Measurements from ENCODE around the gene FIGN.

FIGN gene

GRCh38 chr2:163708265-163708664 is 27.5 kb downstream of the FIGN start:
- no peak for DNase-seq (ENCODE audit: low read depth)

DNA sequence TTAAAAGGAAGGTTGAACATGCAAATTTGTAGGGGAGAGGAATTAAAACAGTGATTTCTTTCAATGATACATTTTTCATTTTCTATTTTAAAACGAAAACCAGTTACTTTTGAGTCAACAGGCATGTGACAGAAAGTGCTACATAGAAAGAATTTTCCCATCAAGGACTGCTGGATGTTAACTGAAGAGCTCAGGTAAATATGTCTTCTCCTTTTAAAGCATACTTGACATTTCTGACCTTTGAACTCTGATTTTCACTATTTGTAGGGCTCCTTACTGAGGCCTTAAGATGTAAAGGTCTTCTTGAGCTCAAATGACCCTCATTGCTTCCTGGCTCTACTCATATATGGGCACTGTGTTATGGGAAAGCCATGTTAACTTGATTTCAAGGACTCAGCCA is 32.4 kb downstream of the FIGN start:
- DNase-seq (ENCODE audit: low read depth): no peak

DNA sequence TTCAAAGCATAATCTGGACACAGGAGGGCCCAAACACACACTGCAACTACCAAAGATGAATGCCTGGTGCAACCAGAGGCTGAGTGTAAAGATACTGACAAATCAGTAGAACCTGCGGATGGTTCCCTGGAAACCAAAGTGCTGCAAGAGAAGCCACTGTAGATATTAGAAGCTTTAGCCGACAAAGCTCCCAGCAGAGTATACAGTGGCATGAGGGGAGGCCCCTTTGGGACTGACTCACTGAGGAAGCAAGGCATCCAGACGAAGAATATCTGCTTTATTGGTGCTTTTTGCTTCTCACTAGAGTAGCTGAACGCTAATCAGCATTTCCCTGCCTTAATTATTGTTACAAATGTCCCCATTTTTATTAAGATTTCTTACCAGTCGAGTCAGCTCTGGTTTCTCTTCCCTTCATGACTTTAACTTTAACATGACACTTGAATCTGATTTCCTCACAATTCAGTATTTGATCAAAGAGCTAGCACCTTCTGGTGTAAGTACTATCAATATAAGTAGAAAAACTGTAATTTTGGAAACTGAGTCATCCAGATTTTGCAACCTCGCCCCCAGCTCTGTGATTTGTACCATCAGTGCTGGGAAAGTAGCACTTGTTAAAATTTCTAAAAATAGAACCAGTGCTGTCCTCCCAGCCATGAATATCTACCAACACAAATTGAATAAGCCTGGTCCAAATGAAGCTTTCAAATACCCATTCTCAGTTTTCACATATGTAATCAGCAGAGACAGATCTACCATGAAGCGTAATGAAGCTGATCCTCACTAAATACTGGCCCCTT is 34.2 kb downstream of the FIGN start:
- DNase-seq (ENCODE audit: low read depth): no peak

DNA sequence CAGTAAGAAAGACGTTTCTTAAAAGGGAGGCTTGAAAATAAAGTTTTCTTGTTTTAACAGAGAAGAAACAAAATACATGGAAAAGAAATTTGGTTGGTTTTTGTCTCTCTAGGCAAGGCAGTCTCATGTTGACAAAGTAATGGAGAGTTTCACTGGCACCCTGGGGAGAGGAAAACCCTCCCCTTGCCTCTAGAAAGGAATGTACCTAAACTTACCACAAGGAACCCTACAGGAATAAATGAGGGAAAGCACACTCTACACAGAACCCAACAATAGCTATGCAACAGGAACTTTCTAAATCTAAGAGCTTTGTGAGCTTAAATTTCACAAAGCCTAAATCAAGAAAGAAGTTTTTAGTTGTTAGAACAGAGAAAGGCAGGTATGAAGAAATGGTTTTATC is 37.0 kb downstream of the FIGN start:
- DNase-seq (ENCODE audit: low read depth): no peak

DNA sequence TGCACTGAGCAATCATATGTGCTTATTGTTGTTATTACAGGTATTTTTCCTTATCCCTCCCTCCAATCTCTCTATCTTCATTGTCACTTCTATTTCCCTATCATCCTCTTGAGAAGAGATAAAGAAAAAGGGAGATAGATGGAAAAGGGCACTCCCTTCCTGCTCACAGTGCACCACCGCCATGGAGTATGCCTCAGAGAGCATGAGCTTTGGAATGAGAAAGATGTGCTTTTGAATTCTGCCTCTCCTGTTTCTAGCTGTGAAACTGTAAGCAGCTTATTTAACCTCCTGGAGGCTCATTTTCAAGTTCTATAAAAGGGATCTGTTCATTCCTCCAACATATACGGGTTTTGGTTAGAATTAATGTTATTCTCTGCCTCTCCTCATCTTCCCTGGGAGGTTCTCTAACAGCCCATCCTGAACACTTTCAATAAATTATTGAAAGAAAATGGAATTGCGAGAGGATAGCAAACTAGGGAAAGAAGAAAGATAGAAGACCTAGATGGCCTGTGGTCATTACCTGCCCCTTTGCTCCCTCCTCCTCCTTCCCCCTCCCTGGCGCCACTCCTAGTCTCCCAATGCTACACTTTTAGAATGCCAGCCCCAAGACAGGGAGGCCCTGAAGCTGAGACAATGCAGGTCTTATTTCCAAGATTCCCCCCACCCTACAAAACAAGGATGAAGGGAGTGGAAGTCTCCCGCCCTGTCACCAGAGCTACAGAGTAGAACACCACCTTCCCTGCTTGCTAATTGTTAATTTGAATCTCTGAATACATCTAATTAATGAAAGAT is 37.8 kb downstream of the FIGN start:
- DNase-seq (ENCODE audit: low read depth): no peak

DNA sequence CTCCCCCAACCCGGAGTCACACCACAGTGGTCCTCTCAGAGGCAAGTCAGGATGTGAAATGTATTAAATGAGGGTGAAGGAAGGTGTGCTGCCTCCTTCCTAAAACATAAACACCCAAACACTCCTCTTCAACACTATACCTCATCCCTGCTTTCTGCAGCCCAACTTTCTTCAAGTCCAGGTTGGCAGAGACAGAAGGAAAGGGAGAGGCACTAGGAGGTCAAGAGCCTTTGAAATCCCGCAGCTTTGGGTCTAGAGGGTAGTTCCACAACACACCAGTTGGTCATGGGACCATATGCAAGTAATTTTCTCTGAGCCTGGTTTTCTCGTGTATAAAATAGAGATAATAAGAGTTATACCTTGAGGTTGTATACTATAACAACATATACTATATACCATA is 38.4 kb downstream of the FIGN start:
- no peak for DNase-seq (ENCODE audit: low read depth)

GRCh38 chr2:163693484-163693883 is 42.3 kb downstream of the FIGN start:
- no peak for DNase-seq (ENCODE audit: low read depth)

GRCh38 chr2:163692611-163693482 is 43.0 kb downstream of the FIGN start:
- DNase-seq (ENCODE audit: low read depth): no peak

- no peak for DNase-seq (ENCODE audit: low read depth)
Observed at GRCh38 chr2:163692081-163692480, 43.7 kb downstream of the FIGN start.

GRCh38 chr2:163690896-163691295 is 44.9 kb downstream of the FIGN start:
- no peak for DNase-seq (ENCODE audit: low read depth)

GRCh38 chr2:163687217-163687616 is 48.6 kb downstream of the FIGN start:
- no peak for DNase-seq (ENCODE audit: low read depth)

- DNase-seq (ENCODE audit: low read depth): no peak
Observed at GRCh38 chr2:163686289-163686688, 49.5 kb downstream of the FIGN start.

GRCh38 chr2:163682695-163683094 is 53.1 kb downstream of the FIGN start:
- no peak for DNase-seq (ENCODE audit: low read depth)

DNA sequence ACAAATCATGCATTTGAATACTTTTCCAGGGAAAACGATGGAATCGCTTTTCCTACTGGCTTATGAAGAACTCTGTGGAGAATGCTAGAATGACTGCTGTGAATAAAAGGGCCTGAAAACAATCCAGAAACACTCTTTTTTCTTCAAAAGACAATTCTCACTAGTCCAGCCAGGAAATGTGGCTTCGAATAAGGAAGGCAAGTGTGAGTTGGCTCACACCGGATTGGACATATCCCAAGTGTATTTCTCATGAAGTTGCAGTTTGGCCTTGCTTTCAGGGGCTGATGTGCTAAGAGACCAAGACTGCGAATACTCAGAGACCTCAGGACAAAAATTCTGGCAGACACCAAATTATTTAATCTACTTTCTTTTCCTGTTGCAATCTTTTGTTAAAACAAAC is 54.1 kb downstream of the FIGN start:
- no peak for DNase-seq (ENCODE audit: low read depth)

DNA sequence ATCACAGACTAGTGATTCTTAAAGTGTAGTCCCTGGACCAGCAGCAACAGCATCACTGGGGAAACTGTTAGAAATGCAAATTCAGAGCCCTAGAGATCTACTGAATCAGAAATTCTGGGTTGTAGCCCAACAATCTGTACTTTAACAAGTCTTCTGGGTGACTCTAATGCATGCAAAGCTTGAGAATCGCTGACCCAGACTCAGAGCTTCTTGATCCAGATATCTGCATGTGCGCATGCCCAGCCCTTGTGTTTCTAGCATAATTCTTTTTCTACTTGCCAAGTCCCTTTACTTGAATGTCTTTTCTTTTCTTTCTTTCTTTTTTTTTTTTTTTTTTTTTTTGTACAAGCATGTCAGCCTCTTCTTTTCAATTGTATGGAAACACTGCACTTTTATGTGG is 60.4 kb downstream of the FIGN start:
- DNase-seq (ENCODE audit: low read depth): no peak

GRCh38 chr2:163673522-163673921 is 62.3 kb downstream of the FIGN start:
- no peak for DNase-seq (ENCODE audit: low read depth)

DNA sequence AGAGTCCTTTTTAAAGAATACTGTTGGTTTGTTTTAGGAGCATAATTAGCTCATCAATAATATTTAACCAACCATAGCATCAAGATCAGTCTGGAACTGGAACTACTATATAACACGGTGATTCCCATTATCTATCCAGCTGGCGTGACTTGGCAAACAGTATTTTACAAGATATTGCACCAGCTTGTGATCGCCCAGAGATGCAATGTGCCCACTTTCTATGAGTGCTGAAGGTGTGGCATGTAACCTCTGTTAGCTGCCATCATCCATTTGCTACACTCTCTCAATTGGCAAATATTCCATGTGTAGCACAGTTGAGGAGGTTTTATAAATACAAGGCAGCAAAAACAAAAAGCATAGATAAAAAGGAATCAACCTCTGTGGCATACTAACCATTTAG is 64.9 kb downstream of the FIGN start:
- DNase-seq (ENCODE audit: low read depth): no peak

GRCh38 chr2:163669506-163669905 is 66.3 kb downstream of the FIGN start:
- no peak for DNase-seq (ENCODE audit: low read depth)

GRCh38 chr2:163667064-163667887 is 68.5 kb downstream of the FIGN start:
- DNase-seq (ENCODE audit: low read depth): no peak

GRCh38 chr2:163665817-163666216 is 70.0 kb downstream of the FIGN start:
- no peak for DNase-seq (ENCODE audit: low read depth)

DNA sequence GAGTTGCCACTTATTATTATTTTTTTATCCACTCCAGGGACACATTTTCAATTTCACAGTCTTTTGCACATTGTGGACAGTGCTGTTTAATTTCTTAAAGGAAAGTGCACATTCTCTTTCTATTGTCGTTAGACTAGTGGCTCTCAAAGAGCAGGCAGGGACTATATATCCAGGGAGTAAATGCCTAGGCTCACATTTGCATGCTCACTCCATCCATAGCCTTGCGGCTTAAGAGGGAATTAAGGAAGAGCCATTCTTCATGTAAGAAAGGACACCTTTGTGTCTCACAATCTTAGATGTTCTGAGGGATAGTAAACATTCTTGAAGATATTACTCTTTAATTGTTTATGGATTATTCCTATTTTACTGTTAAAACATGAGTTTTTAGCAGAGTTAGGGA is 70.8 kb downstream of the FIGN start:
- no peak for DNase-seq (ENCODE audit: low read depth)

DNA sequence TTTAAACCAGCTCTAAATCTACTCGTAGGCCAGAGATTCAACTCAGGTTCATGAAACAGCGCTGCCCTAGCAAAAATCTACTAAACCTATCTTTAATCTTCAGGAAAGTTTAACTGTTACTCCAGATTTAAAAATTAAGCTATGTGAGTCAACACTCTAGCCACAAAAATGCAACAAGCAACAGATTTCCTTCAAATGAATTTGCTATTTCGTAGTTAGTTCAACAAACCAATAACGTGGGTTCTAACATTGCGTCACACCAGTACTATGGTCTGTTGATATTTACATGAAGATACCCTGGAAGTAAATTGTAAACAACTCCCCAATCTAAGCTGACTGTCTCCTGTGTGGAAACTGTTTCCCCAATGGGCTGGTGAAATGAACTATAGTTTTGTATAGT is 71.2 kb downstream of the FIGN start:
- DNase-seq (ENCODE audit: low read depth): no peak
